LNCAP (cell line): ENCODE results near the gene ERCC5.

Experiments used
- TF ChIP-seq, protein P1 (sequence below): fragments of 450-650 bp; IDR thresholded peaks from 2 replicates; pipeline ENCODE4 v1.5.1; 2017; ENCODE audit warnings: mild to moderate bottlenecking

Gene ERCC5

DNA sequence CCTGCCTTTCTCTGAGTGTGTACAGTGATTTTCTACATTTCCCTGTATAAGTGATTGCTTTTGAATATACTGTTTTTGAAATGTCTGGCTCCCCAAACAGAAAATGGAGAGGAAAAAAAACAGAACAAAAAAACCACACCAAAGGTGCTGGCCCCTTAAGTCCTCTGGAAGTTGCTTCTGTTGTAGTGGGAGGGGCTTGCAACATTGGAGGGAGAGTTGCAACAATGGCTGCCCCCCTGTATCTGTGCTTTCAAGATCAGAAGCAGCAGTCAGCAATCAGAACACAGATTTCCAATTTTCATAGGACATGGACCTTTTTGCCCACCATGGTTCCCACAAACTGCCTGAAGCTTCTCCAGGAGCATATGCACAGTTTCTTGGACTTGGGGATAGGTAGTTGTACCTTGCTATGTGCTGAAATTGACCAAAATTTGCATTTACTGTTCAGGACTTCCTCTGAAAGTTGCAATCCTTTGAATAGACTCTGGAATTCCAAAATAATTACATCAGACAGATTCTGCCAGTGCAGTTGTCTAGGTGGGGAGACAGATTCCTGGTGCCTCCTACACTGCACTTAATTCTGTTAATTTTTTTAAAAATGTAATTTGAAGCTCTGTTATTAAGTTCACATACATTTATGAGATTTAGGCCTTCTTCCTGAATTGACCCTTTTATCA is 33.1 kb upstream of the ERCC5 start:
- TF ChIP-seq, protein P1, sequence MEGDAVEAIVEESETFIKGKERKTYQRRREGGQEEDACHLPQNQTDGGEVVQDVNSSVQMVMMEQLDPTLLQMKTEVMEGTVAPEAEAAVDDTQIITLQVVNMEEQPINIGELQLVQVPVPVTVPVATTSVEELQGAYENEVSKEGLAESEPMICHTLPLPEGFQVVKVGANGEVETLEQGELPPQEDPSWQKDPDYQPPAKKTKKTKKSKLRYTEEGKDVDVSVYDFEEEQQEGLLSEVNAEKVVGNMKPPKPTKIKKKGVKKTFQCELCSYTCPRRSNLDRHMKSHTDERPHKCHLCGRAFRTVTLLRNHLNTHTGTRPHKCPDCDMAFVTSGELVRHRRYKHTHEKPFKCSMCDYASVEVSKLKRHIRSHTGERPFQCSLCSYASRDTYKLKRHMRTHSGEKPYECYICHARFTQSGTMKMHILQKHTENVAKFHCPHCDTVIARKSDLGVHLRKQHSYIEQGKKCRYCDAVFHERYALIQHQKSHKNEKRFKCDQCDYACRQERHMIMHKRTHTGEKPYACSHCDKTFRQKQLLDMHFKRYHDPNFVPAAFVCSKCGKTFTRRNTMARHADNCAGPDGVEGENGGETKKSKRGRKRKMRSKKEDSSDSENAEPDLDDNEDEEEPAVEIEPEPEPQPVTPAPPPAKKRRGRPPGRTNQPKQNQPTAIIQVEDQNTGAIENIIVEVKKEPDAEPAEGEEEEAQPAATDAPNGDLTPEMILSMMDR, result no peak

GRCh38 chr13:102814025-102814607 is 31.7 kb upstream of the ERCC5 start:
- TF ChIP-seq, protein P1, result no peak

GRCh38 chr13:102814793-102815192 is 31.0 kb upstream of the ERCC5 start:
- TF ChIP-seq, protein P1, result no peak

DNA sequence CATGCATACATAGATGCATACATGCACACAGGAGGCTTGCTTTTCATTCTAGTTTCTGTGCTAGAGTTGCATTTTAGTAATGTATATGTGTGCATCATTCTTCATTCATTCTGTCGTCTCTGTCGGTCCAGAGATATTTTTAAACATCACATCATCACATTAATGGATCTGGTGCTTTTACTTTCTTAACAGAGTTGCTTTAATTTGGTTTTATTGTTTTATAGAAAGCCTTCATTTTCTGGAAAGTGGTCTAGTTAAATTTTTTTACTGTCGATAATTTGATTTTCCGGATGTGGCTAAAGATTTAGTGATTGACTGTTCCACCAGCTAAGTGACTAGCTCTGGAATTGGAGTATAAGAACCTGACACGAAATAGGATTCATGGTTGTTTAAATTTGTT is 30.0 kb upstream of the ERCC5 start:
- TF ChIP-seq, protein P1, result no peak

- TF ChIP-seq, protein P1, result no peak
Observed at GRCh38 chr13:102816708-102817107, 29.1 kb upstream of the ERCC5 start.

DNA sequence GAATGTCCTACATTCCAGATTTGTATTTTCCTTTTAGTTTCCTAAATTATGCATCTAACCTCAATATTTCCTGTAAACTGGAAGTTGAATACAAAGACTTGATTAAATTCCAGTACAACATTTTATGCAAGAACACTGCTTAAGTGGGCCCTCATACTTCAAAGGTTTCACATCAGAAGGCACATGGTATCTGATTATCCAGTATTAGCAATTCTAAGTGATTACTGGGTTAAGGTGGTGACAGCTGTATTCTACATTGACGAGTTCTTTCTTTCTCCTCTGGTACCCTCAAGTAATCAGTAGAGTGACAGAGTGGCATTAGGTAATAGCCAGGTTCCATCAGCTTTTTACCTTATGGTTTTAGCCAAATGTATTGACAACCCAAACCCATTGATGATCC is 28.6 kb upstream of the ERCC5 start:
- TF ChIP-seq, protein P1, result no peak

- TF ChIP-seq, protein P1, result no peak
Observed at GRCh38 chr13:102817907-102818306, 27.9 kb upstream of the ERCC5 start.

DNA sequence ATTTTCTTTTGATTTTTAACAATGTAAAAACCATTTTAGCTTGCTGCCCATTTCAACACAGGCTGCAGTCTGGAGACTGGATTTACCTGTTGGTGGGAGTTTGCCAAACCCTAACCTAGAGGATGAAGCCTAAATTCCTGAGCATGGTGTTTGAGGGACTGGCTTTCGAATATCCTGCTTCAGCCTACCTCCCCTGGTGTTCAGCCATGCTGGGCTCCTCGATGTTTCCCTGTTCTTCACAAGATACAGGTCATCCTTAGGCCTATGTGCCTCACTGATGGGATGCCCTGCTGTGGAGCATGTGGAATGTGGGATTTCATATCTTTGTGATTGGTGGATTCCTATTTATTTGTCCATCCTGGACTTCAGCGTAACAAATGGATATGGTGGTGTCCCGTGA is 20.4 kb upstream of the ERCC5 start:
- TF ChIP-seq, protein P1, result no peak
